Measurements from ENCODE around the gene ITGA7. TPM values are rescaled to one million over a fixed set of nuclear protein-coding genes. Genes with fewer than 3 reads are reported as not detected.

ITGA7 gene
- total RNA-seq, 1 experiment from 2014 or later: 2.5 TPM

DNA sequence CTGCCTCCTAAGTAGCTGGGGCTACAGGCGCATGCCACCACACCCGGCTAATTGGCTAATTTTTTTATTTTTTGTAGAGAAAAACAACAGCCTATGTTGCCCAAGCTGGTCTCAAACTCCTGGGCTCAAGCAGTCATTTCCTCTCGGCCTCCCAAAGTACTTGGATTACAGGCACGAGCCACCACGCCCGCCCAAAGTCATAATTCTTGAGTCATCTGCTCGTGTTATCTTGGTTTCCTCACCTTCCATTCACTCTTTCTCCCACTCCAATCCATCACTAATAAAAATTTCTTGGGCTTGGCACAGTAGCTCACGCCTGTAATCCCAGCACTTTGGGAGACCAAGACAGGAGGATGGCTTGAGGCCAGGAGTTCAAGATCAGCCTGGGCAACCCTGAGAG lies 32.0 kb downstream of the ITGA7 start:
- in situ Hi-C loops (cut with HindIII; ENCODE audit: low pct_unique_long_range_greater_than_20kb, low sequenced_read_pairs) (no loop called here), intact Hi-C loops (cut with micrococcal nuclease; ENCODE audit: unreplicated experiment) (no loop called here)
- BruUV-seq (replicated peaks): no TSS peak
- H3K4me3 ChIP-seq (ENCODE audit: low read depth in 2 of 2, low read length in 2 of 2): no peak overlapping the region
- ChIA-PET CTCF (no interaction called here), POLR2A (no interaction called here)
- H3K27me3 ChIP-seq (ENCODE audit: control insufficient read depth, insufficient read depth, low read length): peaks cover 8% of the 10 kb centered on the region; the same call in 1 of the 2 replicates
- no peaks in the 10 kb centered on the region for H3K9me3 ChIP-seq (ENCODE audit: control insufficient read depth, insufficient read depth, low read depth, low read length)
- DNase-seq (ENCODE audit: low read depth, low spot score) (no peak), ATAC-seq (no peak)
- TF ChIP-seq TCF7L2 (IDR thresholded peaks at IDR 0.05; ENCODE audit: low read depth, low read length) (no peak), SIN3A (IDR thresholded peaks at IDR 0.05; ENCODE audit: borderline replicate concordance, insufficient read depth, low read depth, low read length) (no peak), REST (IDR thresholded peaks at IDR 0.05; ENCODE audit: insufficient read depth in 1 of 2, low read depth in 2 of 2, low read length in 1 of 2) (no peak), CTCF (IDR thresholded peaks at IDR 0.05) (no peak), POLR2AphosphoS5 (IDR thresholded peaks at IDR 0.05; ENCODE audit: low read depth, low read length) (no peak)
- no peaks in the 10 kb centered on the region for H3K4me1 ChIP-seq (ENCODE audit: control insufficient read depth, insufficient read depth, low read length)
- no peaks in the 10 kb centered on the region for H3K36me3 ChIP-seq (ENCODE audit: control insufficient read depth, insufficient read depth, low read length)
- H3K27ac ChIP-seq (ENCODE audit: low read length): no peak overlapping the region

DNA sequence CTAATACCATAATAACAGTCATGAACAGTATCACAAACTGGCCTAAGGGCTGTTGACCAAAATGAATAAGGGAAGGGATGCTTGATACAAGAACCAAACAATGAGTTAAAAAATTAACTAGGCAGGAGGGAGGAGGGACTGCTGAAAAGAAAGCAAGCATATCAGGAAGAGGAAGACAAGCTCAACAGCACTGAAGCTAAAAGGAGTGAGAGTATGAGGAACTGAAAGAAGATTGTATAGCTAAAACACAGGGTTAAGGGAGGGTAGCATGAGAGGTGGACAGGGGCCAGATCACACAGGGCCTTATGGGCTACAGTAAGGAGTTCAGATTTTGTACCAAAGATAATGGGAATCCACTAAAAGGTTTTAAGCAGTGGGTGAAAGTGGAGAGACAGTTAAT lies 34.1 kb downstream of the ITGA7 start:
- H3K4me1 ChIP-seq (ENCODE audit: control insufficient read depth, insufficient read depth, low read length): no peaks in the 10 kb centered on the region
- peaks cover 8% of the 10 kb centered on the region; the same call in 1 of the 2 replicates for H3K27me3 ChIP-seq (ENCODE audit: control insufficient read depth, insufficient read depth, low read length)
- TF ChIP-seq SIN3A (IDR thresholded peaks at IDR 0.05; ENCODE audit: borderline replicate concordance, insufficient read depth, low read depth, low read length) (no peak), POLR2AphosphoS5 (IDR thresholded peaks at IDR 0.05; ENCODE audit: low read depth, low read length) (no peak), REST (IDR thresholded peaks at IDR 0.05; ENCODE audit: insufficient read depth in 1 of 2, low read depth in 2 of 2, low read length in 1 of 2) (no peak), TCF7L2 (IDR thresholded peaks at IDR 0.05; ENCODE audit: low read depth, low read length) (no peak), CTCF (IDR thresholded peaks at IDR 0.05) (no peak)
- intact Hi-C loops (cut with micrococcal nuclease; ENCODE audit: unreplicated experiment) (no loop called here), in situ Hi-C loops (cut with HindIII; ENCODE audit: low pct_unique_long_range_greater_than_20kb, low sequenced_read_pairs) (no loop called here)
- DNase-seq (ENCODE audit: low read depth, low spot score) (no peak), ATAC-seq (no peak)
- H3K27ac ChIP-seq (ENCODE audit: low read length): no peak overlapping the region
- ChIA-PET POLR2A (no interaction called here), CTCF (no interaction called here)
- H3K9me3 ChIP-seq (ENCODE audit: control insufficient read depth, insufficient read depth, low read depth, low read length): no peaks in the 10 kb centered on the region
- no TSS peak for BruUV-seq (replicated peaks)
- no peak overlapping the region for H3K4me3 ChIP-seq (ENCODE audit: low read depth in 2 of 2, low read length in 2 of 2)
- no peaks in the 10 kb centered on the region for H3K36me3 ChIP-seq (ENCODE audit: control insufficient read depth, insufficient read depth, low read length)

All from Panc1 (cell line).